OCI-LY7 (cell line): Measurements from ENCODE around the gene NXN. TPM values are rescaled to one million over a fixed set of nuclear protein-coding genes. Genes with fewer than 3 reads are reported as not detected.

Source experiments
- BruUV-seq: library from RNA; stranded (reverse); fragments of 400-500 nt; replicated peaks from 2 replicates; lab custom pipeline; 2021; lab: Mats Ljungman, UMichigan
- CTCF ChIA-PET: fragments of 300-600 bp; sonication (Branson Sonifier 250); formaldehyde crosslinking; loops from one replicate; lab custom pipeline; 2022; ENCODE audit warnings: antibody characterized with exemption; ENCODE audit not compliant: unreplicated experiment; lab: Charles Lee
- POLR2A ChIA-PET: fragments of 300-600 bp; sonication (Branson Sonifier 250); formaldehyde crosslinking; loops from one replicate; lab custom pipeline; 2022; ENCODE audit warnings: antibody characterized with exemption; lab: Charles Lee
- DNase-seq: peaks from one replicate; pipeline ENCODE4 v3.0.0-alpha.2; 2015; ENCODE audit warnings: low spot score
- H2AFZ ChIP-seq: fragments of 200-600 bp; sonication (generic), shearing (Covaris generic); 2 replicates; pipeline ENCODE4 v1.6.1; 2014; ENCODE audit warnings: mild to moderate bottlenecking, antibody characterized with exemption, low read length, moderate library complexity
- H3K27ac ChIP-seq: fragments of 200-600 bp; sonication (generic); 2 replicates; pipeline ENCODE4 v1.5.1; 2014; ENCODE audit warnings: mixed run types, low read depth, mild to moderate bottlenecking, moderate library complexity, low read length, inconsistent platforms; ENCODE audit not compliant: poor library complexity, severe bottlenecking
- H3K36me3 ChIP-seq: fragments of 200-600 bp; sonication (generic); 2 replicates; pipeline ENCODE4 v1.6.1; 2014; ENCODE audit warnings: mild to moderate bottlenecking, antibody characterized with exemption, low read length, moderate library complexity, mixed read lengths; ENCODE audit not compliant: insufficient read depth
- H3K4me1 ChIP-seq: fragments of 200-600 bp; sonication (generic); 2 replicates; pipeline ENCODE4 v1.5.1; 2014; ENCODE audit warnings: mild to moderate bottlenecking, low read length; ENCODE audit not compliant: insufficient read depth, poor library complexity, severe bottlenecking
- H3K4me2 ChIP-seq: fragments of 200-600 bp; sonication (generic); 2 replicates; pipeline ENCODE4 v1.6.1; 2014; ENCODE audit warnings: mild to moderate bottlenecking, low read length
- H3K4me3 ChIP-seq: fragments of 200-600 bp; sonication (generic); 2 replicates; pipeline ENCODE4 v1.5.1; 2014; ENCODE audit warnings: mild to moderate bottlenecking, low read depth, low read length; ENCODE audit not compliant: poor library complexity, severe bottlenecking
- H3K79me2 ChIP-seq: fragments of 200-600 bp; sonication (generic); 2 replicates; pipeline ENCODE4 v1.6.1; 2016; ENCODE audit warnings: low read depth, mild to moderate bottlenecking, low read length, moderate library complexity, mixed read lengths; ENCODE audit not compliant: insufficient read depth
- H3K9me2 ChIP-seq: fragments of 200-600 bp; sonication (generic); 2 replicates; pipeline ENCODE4 v1.6.1; 2016; ENCODE audit warnings: mild to moderate bottlenecking, low read length, mixed read lengths; ENCODE audit not compliant: insufficient read depth
- H3K9me3 ChIP-seq: fragments of 200-600 bp; sonication (generic); 2 replicates; pipeline ENCODE4 v1.6.1; 2014; ENCODE audit warnings: mild to moderate bottlenecking, mixed run types, low read length, mixed read lengths
- H4K20me1 ChIP-seq: fragments of 200-600 bp; sonication (generic); 2 replicates; pipeline ENCODE4 v1.6.1; 2014; ENCODE audit warnings: mild to moderate bottlenecking, antibody characterized with exemption, low read length, moderate library complexity, mixed read lengths; ENCODE audit not compliant: insufficient read depth
- CTCF ChIP-seq: fragments of 200-600 bp; sonication (generic); conservative IDR thresholded peaks from 2 replicates; pipeline ENCODE4 v1.5.1; 2014; ENCODE audit warnings: mild to moderate bottlenecking, antibody characterized with exemption, low read length, moderate library complexity, mixed read lengths
- EZH2phosphoT487 ChIP-seq: fragments of 200-600 bp; sonication (generic); IDR thresholded peaks from 2 replicates; pipeline ENCODE4 v1.6.1; 2018; ENCODE audit warnings: low read depth, borderline replicate concordance, mild to moderate bottlenecking, mixed run types, antibody characterized with exemption, low read length, moderate library complexity, mixed read lengths
- intact Hi-C: fragments of 100-400 bp; cut with micrococcal nuclease; formaldehyde crosslinking; loops from one replicate; pipeline ENCODE4 v1.10.0; 2022; ENCODE audit not compliant: unreplicated experiment
- total RNA-seq, 2 experiments: library from RNA; depleted of rRNA in 1 of 2; stranded (reverse); fragments of >200 nt in 1 of 2; shearing (Covaris generic) in 1 of 2; gene quantifications; 2 replicates each; pipeline ENCODE4 v1.2.3, GENCODE V29; 2014 to 2022

Gene NXN
- total RNA-seq, 2 experiments from 2014 or later, result 1.3 to 2.8 TPM

DNA sequence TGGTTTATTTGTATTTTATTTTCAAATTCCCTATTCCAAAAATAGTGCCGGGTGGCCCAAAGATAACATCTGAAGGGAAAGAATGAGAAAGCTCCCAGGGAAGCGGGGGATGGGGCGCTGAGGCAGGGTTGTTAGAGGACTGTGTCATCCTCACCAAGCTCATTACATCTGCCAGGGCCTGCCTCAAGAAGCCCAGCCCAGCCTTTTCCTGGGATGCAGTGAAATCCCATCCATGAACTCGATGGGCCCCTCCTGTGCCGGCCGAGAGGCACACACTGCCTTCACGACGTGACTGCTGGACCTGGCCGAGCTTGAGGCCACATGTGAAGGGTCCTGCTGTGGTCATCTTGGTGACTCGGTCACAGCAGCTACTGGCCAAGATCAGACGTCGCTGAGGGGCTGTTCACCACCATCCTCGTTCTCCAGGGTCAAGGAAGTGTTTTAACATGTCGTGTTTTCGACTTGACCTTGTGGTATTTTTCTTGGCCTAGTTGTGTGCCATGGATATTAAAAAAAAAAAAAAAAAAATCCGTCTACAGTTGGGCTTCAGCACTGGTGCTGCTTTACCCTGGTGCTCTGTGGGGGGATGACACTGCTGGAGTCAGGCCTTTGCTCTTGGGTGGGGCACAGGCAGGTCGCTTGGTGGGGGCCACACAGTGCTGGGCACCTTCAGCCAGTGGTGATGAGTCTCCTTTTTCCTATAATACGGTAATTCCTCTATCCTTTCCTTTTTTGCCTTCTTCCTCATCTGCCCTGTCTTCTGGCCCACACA lies 22.2 kb upstream of the NXN start:
- no peak overlapping the region for H3K4me3 ChIP-seq
- intact Hi-C loops, result no loop called here
- no peak overlapping the region for H2AFZ ChIP-seq
- ChIA-PET CTCF (no interaction called here), POLR2A (interaction anchor here (0.5 kb wide), 1 partner anchor 56 kb away, joined by 4 read pairs; no protein-coding TSS in a partner anchor)
- no peaks in the 10 kb centered on the region for H3K9me3 ChIP-seq
- no peak overlapping the region for H3K4me2 ChIP-seq
- no peaks in the 10 kb centered on the region for H3K9me2 ChIP-seq
- peaks cover 79% of the 10 kb centered on the region for H3K36me3 ChIP-seq
- H3K79me2 ChIP-seq, result peaks cover 19% of the 10 kb centered on the region; the same call in 1 of the 2 replicates
- peaks cover 11% of the 10 kb centered on the region for H4K20me1 ChIP-seq
- H3K4me1 ChIP-seq, result peaks cover 12% of the 10 kb centered on the region
- TF ChIP-seq CTCF (no peak), EZH2phosphoT487 (no peak)
- no peak for DNase-seq
- H3K27ac ChIP-seq, result no peak overlapping the region
- no TSS peak for BruUV-seq

GRCh38 chr17:1000597-1001461 lies 21.3 kb upstream of the NXN start:
- Histone ChIP-seq H3K9me2 (no peaks in the 10 kb centered on the region), H2AFZ (no peak overlapping the region), H3K4me2 (no peak overlapping the region), H3K9me3 (no peaks in the 10 kb centered on the region), H3K36me3 (peaks cover 72% of the 10 kb centered on the region), H3K4me3 (no peak overlapping the region), H3K79me2 (peaks cover 19% of the 10 kb centered on the region; the same call in 1 of the 2 replicates), H3K4me1 (peaks cover 12% of the 10 kb centered on the region), H4K20me1 (peaks cover 11% of the 10 kb centered on the region), H3K27ac (no peak overlapping the region)
- ChIA-PET CTCF (no interaction called here), POLR2A (no interaction called here)
- no peak for DNase-seq
- TF ChIP-seq EZH2phosphoT487, result no peak
- no peak for TF ChIP-seq CTCF
- intact Hi-C loops, result no loop called here
- BruUV-seq, result no TSS peak
